ENCODE data around the gene HIRIP3.

The HIRIP3 gene

GRCh38 chr16:29972992-29973383 lies 22.4 kb downstream of the HIRIP3 start:
- Histone ChIP-seq H3K27ac (peak overlapping the region in 1 of 2 donors; percentile 94), H3K4me3 (peak overlapping the region; percentile 89)
- no peak for TF ChIP-seq CTCF (IDR thresholded peaks at IDR 0.05)
- no peak for DNase-seq (ENCODE audit: low spot score)

- no peak for DNase-seq (ENCODE audit: low spot score)
- no peak overlapping the region for H3K4me3 ChIP-seq
- no peak overlapping the region for H3K27ac ChIP-seq
- no peak for TF ChIP-seq CTCF (IDR thresholded peaks at IDR 0.05)
Measured at GRCh38 chr16:29972500-29972899, 22.9 kb downstream of the HIRIP3 start.

- TF ChIP-seq CTCF (IDR thresholded peaks at IDR 0.05) = no peak
- Histone ChIP-seq H3K4me3 (no peak overlapping the region), H3K27ac (no peak overlapping the region)
- DNase-seq (ENCODE audit: low spot score) = peak; percentile 70
Measured at GRCh38 chr16:29971304-29971703, 24.1 kb downstream of the HIRIP3 start.

GRCh38 chr16:29968205-29968604 lies 27.2 kb downstream of the HIRIP3 start:
- TF ChIP-seq CTCF (IDR thresholded peaks at IDR 0.05) = no peak
- H3K27ac ChIP-seq = no peak overlapping the region
- DNase-seq (ENCODE audit: low spot score) = no peak

GRCh38 chr16:29963021-29963743 lies 32.2 kb downstream of the HIRIP3 start:
- no peak for DNase-seq (ENCODE audit: low spot score)
- TF ChIP-seq CTCF (IDR thresholded peaks at IDR 0.05) = no peak
- H3K4me3 ChIP-seq = peak overlapping the region; percentile 78
- H3K27ac ChIP-seq = peak overlapping the region; percentile 93 to 95

More at GRCh38 chr16:29968205-29968604, 27.2 kb downstream of the HIRIP3 start:
- H3K4me3 ChIP-seq = no peak overlapping the region

GRCh38 chr16:29962344-29962994 lies 32.9 kb downstream of the HIRIP3 start:
- H3K27ac ChIP-seq = peak overlapping the region; percentile 93 to 95
- TF ChIP-seq CTCF (IDR thresholded peaks at IDR 0.05) = no peak
- H3K4me3 ChIP-seq = peak overlapping the region; percentile 78
- DNase-seq (ENCODE audit: low spot score) = no peak
